ENCODE results near the gene MYH7B. TPM values are rescaled to one million over a fixed set of nuclear protein-coding genes. Genes with fewer than 3 reads are reported as not detected.

Gene MYH7B
- total RNA-seq (under 1 TPM; 0.48 to 0.76 (median 0.67) TPM), total RNA-seq (0.11 to 1.8 (median 0.83) reads per million in 29 experiments)
- 0.42 TPM for total RNA-seq (2013)

- H3K4me1 Mint-ChIP-seq: peaks cover 29 to 33% (median 30%) of the 10 kb centered on the region in 3 donors
- H3K36me3 Mint-ChIP-seq: no peaks in the 10 kb centered on the region
- Histone ChIP-seq H3K27ac (ENCODE audit: low read length) (peak within 1 kb of the TSS; percentile 72), H3K27me3 (replicated peaks in 1 of 2; ENCODE audit: control insufficient read depth in 2 of 2, extremely low read depth in 1 of 2, insufficient read depth in 2 of 2, low read length in 1 of 2) (no peaks in the 10 kb centered on the region), H3K4me1 (ENCODE audit: control insufficient read depth in 1 of 2, extremely low read depth in 1 of 2, insufficient read depth in 2 of 2, low read length in 2 of 2) (peaks cover 4 to 16% of the 10 kb centered on the region in 2 experiments), H3K9me3 (no peaks in the 10 kb centered on the region), H3K36me3 (ENCODE audit: control insufficient read depth in 2 of 2, extremely low read depth in 1 of 2, insufficient read depth in 1 of 2, low read length in 1 of 2) (peaks cover 0 to 11% of the 10 kb centered on the region in 2 donors), H3K4me3 (ENCODE audit: control insufficient read depth in 1 of 2, extremely low read depth in 1 of 2, low read length in 1 of 2) (peak within 1 kb of the TSS; percentile 63 to 89)
- POLR2A ChIA-PET: interaction anchor here (0.5 to 1.0 kb wide), 4 partner anchors 14 to 389 kb away, joined by 3 to 6 read pairs (median 4); no protein-coding TSS in a partner anchor
- ATAC-seq (replicated peaks in 1 of 4): peak; percentile 93 to 98 (median 98)
- no peaks in the 10 kb centered on the region for H3K9me3 Mint-ChIP-seq
- peak; percentile 84 to 98 (median 93) for DNase-seq
- WGBS (ENCODE audit: insufficient coverage): under 1% methylated on average over 61 of the region's 62 CpGs
- no peaks in the 10 kb centered on the region for H3K27me3 Mint-ChIP-seq
- H3K27ac Mint-ChIP-seq: peak within 1 kb of the TSS; percentile 83 to 97
- H3K4me3 Mint-ChIP-seq: peak within 1 kb of the TSS; percentile 90 to 97 (median 95)
- CTCF ChIA-PET: interaction anchor here in 1 of 2 donors (0.6 to 1.9 kb wide), 5 partner anchors 12 to 296 kb away, joined by 4 to 9 read pairs (median 4); partner anchors contain the start of gene NCOA6
Observed at GRCh38 chr20:34955231-34956040, at the start of gene MYH7B, which contains the start of gene GSS. Gene MYH7B (plus strand): TSS chr20:34955868. CDS start chr20:34978006, 22,138 bp downstream. Gene GSS (minus strand): TSS chr20:34955806. CDS start chr20:34951852, 3,954 bp downstream.

GRCh38 chr20:34907616-34908469 is 47.8 kb upstream of the MYH7B start:
- Histone ChIP-seq H3K36me3 (ENCODE audit: control insufficient read depth in 2 of 2, extremely low read depth in 1 of 2, insufficient read depth in 1 of 2, low read length in 1 of 2) (no peaks in the 10 kb centered on the region), H3K4me3 (ENCODE audit: control insufficient read depth in 1 of 2, extremely low read depth in 1 of 2, low read length in 1 of 2) (no peak overlapping the region), H3K27me3 (replicated peaks in 1 of 2; ENCODE audit: control insufficient read depth in 2 of 2, extremely low read depth in 1 of 2, insufficient read depth in 2 of 2, low read length in 1 of 2) (no peaks in the 10 kb centered on the region), H3K4me1 (ENCODE audit: control insufficient read depth in 1 of 2, extremely low read depth in 1 of 2, insufficient read depth in 2 of 2, low read length in 2 of 2) (peaks cover 0 to 4% of the 10 kb centered on the region in 2 experiments), H3K9me3 (no peaks in the 10 kb centered on the region), H3K27ac (ENCODE audit: low read length) (no peak overlapping the region)
- Mint-ChIP-seq H3K4me1 (peaks cover 7% of the 10 kb centered on the region in 3 donors), H3K27me3 (no peaks in the 10 kb centered on the region), H3K9me3 (no peaks in the 10 kb centered on the region), H3K4me3 (no peak overlapping the region), H3K27ac (peak overlapping the region in 1 of 2 donors; percentile 49), H3K36me3 (peaks cover 3% of the 10 kb centered on the region)
- peak in 2 of 35 experiments; percentile 2 to 19 for DNase-seq
- ChIA-PET POLR2A (interaction anchor here in 1 of 2 donors (0.7 kb wide), 1 partner anchor 317 kb away, joined by 6 read pairs; no protein-coding TSS in a partner anchor), CTCF (no interaction called here)
- WGBS (ENCODE audit: insufficient coverage): 77% methylated on average over 3 of the region's 7 CpGs
- ATAC-seq (replicated peaks in 1 of 4): peak in 2 of 4 experiments; percentile 20 to 44

DNA sequence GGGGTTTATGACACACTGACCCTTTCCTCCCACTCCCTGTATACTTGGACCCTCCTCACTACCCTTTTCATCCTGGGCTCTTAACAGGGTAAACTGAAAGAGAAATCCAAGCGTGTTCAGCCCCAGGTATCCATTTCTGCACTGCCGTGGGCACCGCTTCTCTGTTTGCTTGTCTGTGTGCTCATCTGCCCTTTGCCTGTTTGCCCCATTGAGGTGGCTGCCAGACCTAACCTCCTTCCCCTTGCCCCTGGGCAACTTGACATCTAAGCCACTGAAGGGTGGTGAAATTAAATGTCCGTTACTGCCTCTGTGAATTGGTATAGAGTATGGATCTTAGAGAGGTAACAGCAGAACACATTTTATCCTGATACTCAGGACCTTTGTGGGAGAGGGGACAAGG is 40.5 kb upstream of the MYH7B start:
- Histone ChIP-seq H3K4me1 (ENCODE audit: control insufficient read depth in 1 of 2, extremely low read depth in 1 of 2, insufficient read depth in 2 of 2, low read length in 2 of 2) (peaks cover 0 to 10% of the 10 kb centered on the region in 2 experiments), H3K36me3 (ENCODE audit: control insufficient read depth in 2 of 2, extremely low read depth in 1 of 2, insufficient read depth in 1 of 2, low read length in 1 of 2) (peaks cover 0 to 5% of the 10 kb centered on the region in 2 donors), H3K4me3 (ENCODE audit: control insufficient read depth in 1 of 2, extremely low read depth in 1 of 2, low read length in 1 of 2) (no peak overlapping the region), H3K9me3 (no peaks in the 10 kb centered on the region), H3K27me3 (replicated peaks in 1 of 2; ENCODE audit: control insufficient read depth in 2 of 2, extremely low read depth in 1 of 2, insufficient read depth in 2 of 2, low read length in 1 of 2) (no peaks in the 10 kb centered on the region), H3K27ac (ENCODE audit: low read length) (no peak overlapping the region)
- no peak for ATAC-seq (replicated peaks in 1 of 4)
- no peak overlapping the region for H3K4me3 Mint-ChIP-seq
- no peak overlapping the region for H3K27ac Mint-ChIP-seq
- H3K9me3 Mint-ChIP-seq: no peaks in the 10 kb centered on the region
- H3K36me3 Mint-ChIP-seq: peaks cover 9% of the 10 kb centered on the region
- ChIA-PET POLR2A (no interaction called here), CTCF (interaction anchor here in 1 of 2 donors (0.5 kb wide), 1 partner anchor 396 kb away, joined by 9 read pairs; no protein-coding TSS in a partner anchor)
- no peaks in the 10 kb centered on the region for H3K27me3 Mint-ChIP-seq
- H3K4me1 Mint-ChIP-seq: peaks cover 20 to 26% (median 23%) of the 10 kb centered on the region in 3 donors
- DNase-seq: no peak
- no CpG with 5 or more reads among the region's 4 CpGs for WGBS (ENCODE audit: insufficient coverage)

DNA sequence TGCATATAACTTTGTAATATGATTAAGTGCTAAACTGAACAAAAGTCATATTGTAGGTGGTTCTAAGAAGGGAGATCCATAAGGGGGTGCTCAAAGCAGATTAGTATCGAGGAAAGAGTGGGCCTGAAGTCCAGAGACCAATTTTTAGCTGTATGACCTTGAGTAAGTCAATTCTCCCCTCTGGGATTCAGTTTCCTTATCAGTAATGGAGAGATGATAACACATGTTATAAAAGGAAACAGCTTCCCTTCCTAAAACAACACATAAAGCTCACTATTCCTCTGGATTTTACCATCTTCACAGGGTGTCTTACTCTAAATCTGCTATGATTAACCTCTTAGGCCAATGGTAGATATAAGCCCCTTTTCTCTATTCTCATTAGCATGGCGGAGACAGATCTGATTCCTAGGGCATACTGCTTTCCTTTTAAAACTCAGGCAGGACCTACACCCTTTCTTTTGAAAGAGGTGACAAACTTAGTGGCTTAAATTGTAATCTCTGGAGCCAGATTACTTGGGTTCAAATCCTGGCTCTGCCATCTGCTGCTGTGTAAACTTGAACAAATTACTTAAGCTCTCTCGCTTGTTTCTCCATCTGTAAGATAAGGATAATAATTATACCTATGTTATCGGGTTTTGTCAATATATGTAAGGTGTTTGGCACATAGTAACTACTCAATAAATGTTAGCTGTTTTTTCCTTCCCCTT is 39.8 kb upstream of the MYH7B start:
- peaks cover 15% of the 10 kb centered on the region for H3K36me3 Mint-ChIP-seq
- H3K27me3 ChIP-seq (replicated peaks in 1 of 2; ENCODE audit: control insufficient read depth in 2 of 2, extremely low read depth in 1 of 2, insufficient read depth in 2 of 2, low read length in 1 of 2): no peaks in the 10 kb centered on the region
- H3K9me3 ChIP-seq: no peaks in the 10 kb centered on the region
- H3K4me1 Mint-ChIP-seq: peaks cover 20 to 26% (median 23%) of the 10 kb centered on the region in 3 donors
- ChIA-PET CTCF (interaction anchor here in 1 of 2 donors (0.5 kb wide), 1 partner anchor 395 kb away, joined by 9 read pairs; no protein-coding TSS in a partner anchor), POLR2A (no interaction called here)
- WGBS (ENCODE audit: insufficient coverage): no CpG with 5 or more reads among the region's 4 CpGs
- DNase-seq (no peak), ATAC-seq (replicated peaks in 1 of 4) (no peak)
- no peak overlapping the region for H3K27ac Mint-ChIP-seq
- no peak overlapping the region for H3K4me3 Mint-ChIP-seq
- peaks cover 0 to 10% of the 10 kb centered on the region in 2 experiments for H3K4me1 ChIP-seq (ENCODE audit: control insufficient read depth in 1 of 2, extremely low read depth in 1 of 2, insufficient read depth in 2 of 2, low read length in 2 of 2)
- no peak overlapping the region for H3K4me3 ChIP-seq (ENCODE audit: control insufficient read depth in 1 of 2, extremely low read depth in 1 of 2, low read length in 1 of 2)
- no peak overlapping the region for H3K27ac ChIP-seq (ENCODE audit: low read length)
- H3K9me3 Mint-ChIP-seq: no peaks in the 10 kb centered on the region
- H3K27me3 Mint-ChIP-seq: no peaks in the 10 kb centered on the region
- peaks cover 0 to 5% of the 10 kb centered on the region in 2 donors for H3K36me3 ChIP-seq (ENCODE audit: control insufficient read depth in 2 of 2, extremely low read depth in 1 of 2, insufficient read depth in 1 of 2, low read length in 1 of 2)

DNA sequence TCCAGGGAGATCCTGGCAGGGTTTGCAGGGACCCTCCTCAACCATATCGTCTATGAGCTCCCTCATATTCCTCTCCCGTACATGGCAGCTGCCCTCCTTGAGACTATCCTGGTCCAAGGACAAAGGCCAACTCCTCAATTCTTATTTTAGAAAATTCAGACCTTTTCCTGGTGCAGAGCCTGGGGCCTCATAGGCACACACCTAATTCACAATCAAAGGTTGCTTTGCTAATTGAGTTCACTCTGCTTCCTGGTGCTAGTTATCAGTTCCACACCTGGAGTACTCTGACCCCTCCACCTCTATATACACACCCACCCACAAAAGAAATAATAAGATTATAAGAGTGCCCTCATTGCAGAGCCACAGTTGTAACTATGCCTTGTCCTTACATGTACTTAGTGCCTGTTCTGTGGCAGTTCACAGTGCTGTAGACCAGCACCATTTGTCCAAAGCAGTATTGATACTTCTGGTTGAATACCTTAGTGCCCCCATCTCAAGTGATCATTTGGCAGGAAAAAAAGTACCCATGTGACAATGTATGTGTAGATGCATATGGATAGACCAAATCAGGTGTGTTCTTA is 38.8 kb upstream of the MYH7B start:
- Mint-ChIP-seq H3K4me3 (no peak overlapping the region), H3K27me3 (no peaks in the 10 kb centered on the region), H3K9me3 (no peaks in the 10 kb centered on the region), H3K27ac (no peak overlapping the region), H3K4me1 (peaks cover 20 to 26% (median 23%) of the 10 kb centered on the region in 3 donors), H3K36me3 (peaks cover 16% of the 10 kb centered on the region)
- peaks cover 0 to 10% of the 10 kb centered on the region in 2 experiments for H3K4me1 ChIP-seq (ENCODE audit: control insufficient read depth in 1 of 2, extremely low read depth in 1 of 2, insufficient read depth in 2 of 2, low read length in 2 of 2)
- no peaks in the 10 kb centered on the region for H3K9me3 ChIP-seq
- ChIA-PET POLR2A (no interaction called here), CTCF (no interaction called here)
- H3K27me3 ChIP-seq (replicated peaks in 1 of 2; ENCODE audit: control insufficient read depth in 2 of 2, extremely low read depth in 1 of 2, insufficient read depth in 2 of 2, low read length in 1 of 2): no peaks in the 10 kb centered on the region
- DNase-seq (no peak), ATAC-seq (replicated peaks in 1 of 4) (no peak)
- H3K27ac ChIP-seq (ENCODE audit: low read length): no peak overlapping the region
- WGBS (ENCODE audit: insufficient coverage): 100% methylated on average over 2 of the region's 2 CpGs
- no peak overlapping the region for H3K4me3 ChIP-seq (ENCODE audit: control insufficient read depth in 1 of 2, extremely low read depth in 1 of 2, low read length in 1 of 2)
- peaks cover 0 to 5% of the 10 kb centered on the region in 2 donors for H3K36me3 ChIP-seq (ENCODE audit: control insufficient read depth in 2 of 2, extremely low read depth in 1 of 2, insufficient read depth in 1 of 2, low read length in 1 of 2)

Data from T-cell (primary cell).